ENCODE measurements around the gene CMIP. TPM values are rescaled to one million over a fixed set of nuclear protein-coding genes. Genes with fewer than 3 reads are reported as not detected.

Gene CMIP
- total RNA-seq, 1 experiment from 2014 or later = 1.4 TPM

- no peak for DNase-seq
- Histone ChIP-seq H3K36me3 (no peaks in the 10 kb centered on the region), H3K9me3 (no peaks in the 10 kb centered on the region), H3K27me3 (no peaks in the 10 kb centered on the region), H3K4me3 (no peak overlapping the region)
These were observed 94.6 kb downstream of the CMIP start for GRCh38 chr16:81539009-81539758.

- no peaks in the 10 kb centered on the region for H3K36me3 ChIP-seq
- H3K27me3 ChIP-seq = no peaks in the 10 kb centered on the region
- no peaks in the 10 kb centered on the region for H3K9me3 ChIP-seq
- no peak for DNase-seq
- H3K4me3 ChIP-seq = no peak overlapping the region
These were observed 95.3 kb downstream of the CMIP start for GRCh38 chr16:81539759-81540472.

GRCh38 chr16:81541314-81541713 is 96.7 kb downstream of the CMIP start:
- no peak overlapping the region for H3K4me3 ChIP-seq
- H3K36me3 ChIP-seq = no peaks in the 10 kb centered on the region
- no peak for DNase-seq
- H3K9me3 ChIP-seq = no peaks in the 10 kb centered on the region
- H3K27me3 ChIP-seq = no peaks in the 10 kb centered on the region

GRCh38 chr16:81542609-81543570 is 98.3 kb downstream of the CMIP start:
- Histone ChIP-seq H3K27me3 (no peaks in the 10 kb centered on the region), H3K9me3 (no peaks in the 10 kb centered on the region), H3K4me3 (no peak overlapping the region), H3K36me3 (no peaks in the 10 kb centered on the region)
- DNase-seq = no peak

- no peaks in the 10 kb centered on the region for H3K9me3 ChIP-seq
These were observed 99.0 kb downstream of the CMIP start for GRCh38 chr16:81543571-81543970.

GRCh38 chr16:81544261-81544660 is 99.7 kb downstream of the CMIP start:
- DNase-seq = no peak
- H3K27me3 ChIP-seq = no peaks in the 10 kb centered on the region
- H3K4me3 ChIP-seq = no peak overlapping the region
- no peaks in the 10 kb centered on the region for H3K9me3 ChIP-seq
- no peaks in the 10 kb centered on the region for H3K36me3 ChIP-seq

More at GRCh38 chr16:81543571-81543970, 99.0 kb downstream of the CMIP start:
- H3K27me3 ChIP-seq = no peaks in the 10 kb centered on the region
- no peaks in the 10 kb centered on the region for H3K36me3 ChIP-seq
- H3K4me3 ChIP-seq = no peak overlapping the region
- no peak for DNase-seq

GRCh38 chr16:81544700-81545271 is 100.2 kb downstream of the CMIP start:
- H3K36me3 ChIP-seq = no peaks in the 10 kb centered on the region
- H3K4me3 ChIP-seq = no peak overlapping the region
- H3K9me3 ChIP-seq = no peaks in the 10 kb centered on the region
- peak; percentile 82 for DNase-seq
- no peaks in the 10 kb centered on the region for H3K27me3 ChIP-seq

GRCh38 chr16:81545470-81546250 is 101.1 kb downstream of the CMIP start:
- DNase-seq = no peak
- Histone ChIP-seq H3K4me3 (no peak overlapping the region), H3K27me3 (no peaks in the 10 kb centered on the region), H3K9me3 (no peaks in the 10 kb centered on the region), H3K36me3 (no peaks in the 10 kb centered on the region)

- H3K27me3 ChIP-seq = no peaks in the 10 kb centered on the region
- H3K9me3 ChIP-seq = no peaks in the 10 kb centered on the region
- no peak overlapping the region for H3K4me3 ChIP-seq
- no peak for DNase-seq
- H3K36me3 ChIP-seq = no peaks in the 10 kb centered on the region
These were observed 102.2 kb downstream of the CMIP start for GRCh38 chr16:81546781-81547180.

GRCh38 chr16:81547194-81547938 is 102.8 kb downstream of the CMIP start:
- Histone ChIP-seq H3K36me3 (no peaks in the 10 kb centered on the region), H3K4me3 (no peak overlapping the region), H3K9me3 (no peaks in the 10 kb centered on the region), H3K27me3 (no peaks in the 10 kb centered on the region)
- DNase-seq = no peak

- Histone ChIP-seq H3K9me3 (no peaks in the 10 kb centered on the region), H3K36me3 (no peaks in the 10 kb centered on the region), H3K4me3 (no peak overlapping the region), H3K27me3 (no peaks in the 10 kb centered on the region)
- DNase-seq = no peak
These were observed 103.3 kb downstream of the CMIP start for GRCh38 chr16:81547939-81548216.

- H3K9me3 ChIP-seq = no peaks in the 10 kb centered on the region
- DNase-seq = no peak
- H3K36me3 ChIP-seq = no peaks in the 10 kb centered on the region
- no peak overlapping the region for H3K4me3 ChIP-seq
- no peaks in the 10 kb centered on the region for H3K27me3 ChIP-seq
These were observed 103.9 kb downstream of the CMIP start for GRCh38 chr16:81548551-81548875.

- H3K27me3 ChIP-seq = no peaks in the 10 kb centered on the region
- no peaks in the 10 kb centered on the region for H3K36me3 ChIP-seq
- no peak for DNase-seq
- no peak overlapping the region for H3K4me3 ChIP-seq
- no peaks in the 10 kb centered on the region for H3K9me3 ChIP-seq
These were observed 104.4 kb downstream of the CMIP start for GRCh38 chr16:81548876-81549546.

- H3K36me3 ChIP-seq = no peaks in the 10 kb centered on the region
These were observed 105.2 kb downstream of the CMIP start for GRCh38 chr16:81549547-81550431.

More at GRCh38 chr16:81549547-81550431, 105.2 kb downstream of the CMIP start:
- DNase-seq = no peak
- Histone ChIP-seq H3K4me3 (no peak overlapping the region), H3K27me3 (no peaks in the 10 kb centered on the region), H3K9me3 (no peaks in the 10 kb centered on the region)

Measured in MG63 (cell line).